ENCODE data around the gene C13orf42. TPM values are rescaled to one million over a fixed set of nuclear protein-coding genes. Genes with fewer than 3 reads are reported as not detected.

The C13orf42 gene
- total and polyA plus RNA-seq, 10 of the 15 experiments (the other 5 are each of a cell fraction or from before 2014, with no cell fraction given) = not detected

DNA sequence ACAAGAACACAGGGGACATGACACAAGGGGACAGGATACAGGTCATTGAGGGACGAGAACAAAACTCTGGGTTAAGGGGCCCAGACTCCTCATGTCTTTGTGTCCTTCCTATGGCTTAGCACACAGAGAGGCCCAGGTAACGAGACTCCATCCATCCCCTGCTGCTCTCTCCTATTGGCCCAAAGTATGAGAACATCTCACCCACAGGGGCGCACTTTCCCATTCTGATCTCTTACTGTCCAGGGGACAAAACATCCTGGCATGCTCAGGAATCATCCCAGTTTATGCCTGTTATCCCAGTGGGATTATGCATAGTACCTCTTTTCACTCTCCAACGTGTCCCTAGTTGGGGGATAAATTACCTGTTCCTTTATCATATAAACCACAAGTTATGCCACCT is 19.2 kb downstream of the C13orf42 start:
- no peak for FAIRE-seq
- H3K36me3 ChIP-seq (ENCODE audit: control insufficient read depth in 2 of 2, insufficient read depth in 2 of 2, low read length in 1 of 2) = no peaks in the 10 kb centered on the region
- no TSS peak for BruUV-seq (replicated peaks)
- TF ChIP-seq CEBPB (IDR thresholded peaks at IDR 0.05; ENCODE audit: borderline replicate concordance in 1 of 2, low read depth in 2 of 2, low read length in 2 of 2) = no peak
- TF ChIP-seq CUX1 (IDR thresholded peaks at IDR 0.05; ENCODE audit: insufficient replicate concordance, low read depth, low read length) = no peak
- TF ChIP-seq CHD1 (IDR thresholded peaks at IDR 0.05; ENCODE audit: low read depth, low read length) = no peak
- no peak overlapping the region for H3K27ac ChIP-seq (ENCODE audit: control insufficient read depth, insufficient read depth)
- RAD21 ChIA-PET (ENCODE audit: unreplicated experiment) = no interaction called here
- POLR2A ChIA-PET = no interaction called here
- no peak overlapping the region for H3K4me2 ChIP-seq (ENCODE audit: control insufficient read depth, insufficient read depth)
- no peaks in the 10 kb centered on the region for H4K20me1 ChIP-seq (ENCODE audit: control insufficient read depth, insufficient read depth)
- CTCF ChIA-PET = interaction anchor here (0.7 kb wide), 1 partner anchor 194 kb away, joined by 3 read pairs; no protein-coding TSS in a partner anchor
- WGBS (ENCODE audit: insufficient coverage, insufficient replicate concordance, low lambda C conversion rate, missing lambda C conversion rate) = 28% methylated on average over 4 of the region's 4 CpGs
- ATAC-seq = no peak
- in situ Hi-C loops (cut with MboI) = no loop called here
- H3K27me3 ChIP-seq (replicated peaks in 1 of 2; ENCODE audit: control insufficient read depth in 2 of 2, insufficient read depth in 2 of 2, low read length in 1 of 2) = peaks cover 0 to 2% of the 10 kb centered on the region in 2 experiments; a peak in 2 of 4 replicates
- no peaks in the 10 kb centered on the region for H3K9me3 ChIP-seq (replicated peaks; ENCODE audit: control insufficient read depth, insufficient read depth, low read length)
- no peak for DNase-seq (ENCODE audit: low read depth, low spot score)
- no peak overlapping the region for H3K9ac ChIP-seq (ENCODE audit: control insufficient read depth, insufficient read depth, low read length)
- H3K79me2 ChIP-seq (ENCODE audit: control insufficient read depth, insufficient read depth, low read length) = no peaks in the 10 kb centered on the region
- H3K4me1 ChIP-seq (ENCODE audit: control insufficient read depth, insufficient read depth, low read length) = no peaks in the 10 kb centered on the region
- intact Hi-C loops (cut with micrococcal nuclease; ENCODE audit: unreplicated experiment) = no loop called here
- no peak overlapping the region for H2AFZ ChIP-seq (ENCODE audit: control insufficient read depth, low read depth, low read length)
- H3K4me3 ChIP-seq = no peak overlapping the region
- SMC1A ChIA-PET (ENCODE audit: uncharacterized antibody, unreplicated experiment) = interaction anchor here (0.6 to 1.4 kb wide), 2 partner anchors 11 to 1104 kb away, joined by 3 read pairs; no protein-coding TSS in a partner anchor

Data from GM12878 (cell line).